MM.1S (cell line): ENCODE data around the gene NKRF.

Experiments used
- DNase-seq: peaks from one replicate; pipeline ENCODE4 v3.0.0-alpha.2; 2015
- H2AFZ ChIP-seq: fragments of 300-600 bp; sonication (generic); 2 replicates; pipeline ENCODE4 v1.6.0; 2016; ENCODE audit warnings: antibody characterized with exemption, low read length
- H3F3A ChIP-seq: fragments of 300-600 bp; sonication (generic); 2 replicates; pipeline ENCODE4 v1.6.1; 2016; ENCODE audit warnings: mild to moderate bottlenecking, antibody characterized with exemption, low read length, moderate library complexity, mixed read lengths; ENCODE audit not compliant: insufficient read depth
- H3K27ac ChIP-seq: fragments of 300-600 bp; sonication (generic); 2 replicates; pipeline ENCODE4 v1.5.1; 2016; ENCODE audit warnings: mild to moderate bottlenecking, low read length
- H3K27me3 ChIP-seq: fragments of 300-600 bp; sonication (generic); replicated peaks from 2 replicates; pipeline ENCODE4 v1.6.0; 2016; ENCODE audit warnings: low read length; ENCODE audit not compliant: insufficient read depth
- H3K36me3 ChIP-seq: fragments of 300-600 bp; sonication (generic); replicated peaks from 2 replicates; pipeline ENCODE4 v1.6.1; 2016; ENCODE audit warnings: mild to moderate bottlenecking, low read length, mixed read lengths; ENCODE audit not compliant: insufficient read depth
- H3K4me1 ChIP-seq: fragments of 300-600 bp; sonication (generic); 2 replicates; pipeline ENCODE4 v1.6.1; 2016; ENCODE audit warnings: low read length, mixed read lengths
- H3K4me2 ChIP-seq: fragments of 300-600 bp; sonication (generic); 2 replicates; pipeline ENCODE4 v1.6.0; 2016; ENCODE audit warnings: low read depth, low read length
- H3K4me3 ChIP-seq: fragments of 300-600 bp; sonication (generic); 2 replicates; pipeline ENCODE4 v1.5.1; 2016; ENCODE audit warnings: low read length, mixed read lengths
- H3K79me2 ChIP-seq: fragments of 300-600 bp; sonication (generic); 2 replicates; pipeline ENCODE4 v1.6.1; 2016; ENCODE audit warnings: mixed run types, low read length, mixed read lengths
- H3K9ac ChIP-seq: fragments of 300-600 bp; sonication (generic); 2 replicates; pipeline ENCODE4 v1.6.1; 2016; ENCODE audit warnings: low read length, mixed read lengths
- H3K9me2 ChIP-seq: fragments of 300-600 bp; sonication (generic); replicated peaks from 2 replicates; pipeline ENCODE4 v1.6.1; 2016; ENCODE audit warnings: mild to moderate bottlenecking, low read length, mixed read lengths; ENCODE audit not compliant: insufficient read depth
- H3K9me3 ChIP-seq: fragments of 300-600 bp; sonication (generic); replicated peaks from 2 replicates; pipeline ENCODE4 v1.6.1; 2016; ENCODE audit warnings: mild to moderate bottlenecking, low read length, mixed read lengths; ENCODE audit not compliant: insufficient read depth
- H4K20me1 ChIP-seq: fragments of 300-600 bp; sonication (generic); 2 replicates; pipeline ENCODE4 v1.6.1; 2016; ENCODE audit warnings: mild to moderate bottlenecking, low read length, moderate library complexity, mixed read lengths; ENCODE audit not compliant: insufficient read depth
- CTCF ChIP-seq: fragments of 300-600 bp; sonication (generic); IDR thresholded peaks from 2 replicates; pipeline ENCODE4 v1.5.1; 2016; ENCODE audit warnings: antibody characterized with exemption, low read length, mixed read lengths
- EZH2 ChIP-seq: fragments of 300-600 bp; sonication (generic); optimal IDR thresholded peaks from 2 replicates; pipeline ENCODE3; 2017; ENCODE audit warnings: low read depth, mild to moderate bottlenecking, antibody characterized with exemption, low read length, mixed read lengths
- EZH2phosphoT487 ChIP-seq: fragments of 300-600 bp; sonication (generic); IDR thresholded peaks from 2 replicates; pipeline ENCODE4 v1.6.1; 2018; ENCODE audit warnings: antibody characterized with exemption, low read length

The NKRF gene

GRCh38 chrX:119614776-119615175, 8.6 kb upstream of the NKRF start:
- H3F3A ChIP-seq, result peaks cover 12% of the 10 kb centered on the region
- no peak for TF ChIP-seq CTCF
- TF ChIP-seq EZH2, result no peak
- TF ChIP-seq EZH2phosphoT487, result no peak
- no peaks in the 10 kb centered on the region for H4K20me1 ChIP-seq
- H3K4me3 ChIP-seq, result no peak overlapping the region
- H3K9me3 ChIP-seq, result no peaks in the 10 kb centered on the region
- H3K4me2 ChIP-seq, result no peak overlapping the region
- no peaks in the 10 kb centered on the region for H3K9me2 ChIP-seq
- H3K27ac ChIP-seq, result no peak overlapping the region
- H3K4me1 ChIP-seq, result 0 out of 2 replicates have a peak, but pooled peaks cover 4% of the 10 kb centered on the region
- H3K9ac ChIP-seq, result no peak overlapping the region
- no peak for DNase-seq
- H2AFZ ChIP-seq, result no peak overlapping the region
- H3K36me3 ChIP-seq, result no peaks in the 10 kb centered on the region
- H3K79me2 ChIP-seq, result no peaks in the 10 kb centered on the region
- H3K27me3 ChIP-seq, result no peaks in the 10 kb centered on the region

- Histone ChIP-seq H3K9me3 (no peaks in the 10 kb centered on the region), H3K4me1 (0 out of 2 replicates have a peak, but pooled peaks cover 4% of the 10 kb centered on the region), H3K4me3 (peak overlapping the region; percentile 91), H4K20me1 (no peaks in the 10 kb centered on the region; the same call in 1 of the 2 replicates), H3K27ac (peak overlapping the region; percentile 78), H3K9ac (peak overlapping the region; percentile 96), H3K79me2 (peaks cover 41% of the 10 kb centered on the region), H3K36me3 (no peaks in the 10 kb centered on the region), H3F3A (peaks cover 14% of the 10 kb centered on the region), H3K27me3 (no peaks in the 10 kb centered on the region), H3K9me2 (no peaks in the 10 kb centered on the region), H3K4me2 (peak overlapping the region; percentile 70), H2AFZ (peak overlapping the region; percentile 52)
- no peak for TF ChIP-seq CTCF
- TF ChIP-seq EZH2, result no peak
- no peak for TF ChIP-seq EZH2phosphoT487
- no peak for DNase-seq
These were observed 780 bp upstream of the NKRF start for GRCh38 chrX:119607018-119607389.

- peak; percentile 38 for DNase-seq
These were observed 552 bp downstream of the NKRF start for GRCh38 chrX:119605464-119606279.

More at GRCh38 chrX:119605464-119606279, 552 bp downstream of the NKRF start:
- H3K9me2 ChIP-seq, result no peaks in the 10 kb centered on the region
- H3K4me3 ChIP-seq, result peak overlapping the region; percentile 91
- H3K9me3 ChIP-seq, result no peaks in the 10 kb centered on the region
- H3K79me2 ChIP-seq, result peaks cover 51% of the 10 kb centered on the region
- H3K9ac ChIP-seq, result peak overlapping the region; percentile 96
- H3K27me3 ChIP-seq, result no peaks in the 10 kb centered on the region
- H3K36me3 ChIP-seq, result no peaks in the 10 kb centered on the region
- 0 out of 2 replicates have a peak, but pooled peaks cover 4% of the 10 kb centered on the region for H3K4me1 ChIP-seq
- no peaks in the 10 kb centered on the region; the same call in 1 of the 2 replicates for H4K20me1 ChIP-seq
- TF ChIP-seq EZH2 (no peak), CTCF (no peak), EZH2phosphoT487 (no peak)
- peaks cover 11% of the 10 kb centered on the region for H3F3A ChIP-seq
- peak overlapping the region; percentile 78 for H3K27ac ChIP-seq
- peak overlapping the region; percentile 56; the same call in 1 of the 2 replicates for H2AFZ ChIP-seq
- H3K4me2 ChIP-seq, result peak overlapping the region; percentile 81
